Nephron (organoid): ENCODE data around the gene NTRK2.

Experiments used
- H3K27ac Mint-ChIP-seq, 3 experiments: 2 replicates each; pipeline ENCODE4 v1.8.0; 2020; ENCODE audit warnings: mixed read lengths in 3 of 3, mild to moderate bottlenecking in 2 of 3, moderate library complexity in 1 of 3
- H3K27me3 Mint-ChIP-seq: 2 replicates; pipeline ENCODE4 v1.8.0; 2021; ENCODE audit warnings: low read depth, mild to moderate bottlenecking, moderate library complexity, mixed read lengths
- H3K36me3 Mint-ChIP-seq: 2 replicates; pipeline ENCODE4 v1.8.0; 2020; ENCODE audit warnings: low read depth, mixed read lengths
- H3K4me1 Mint-ChIP-seq: 2 replicates; pipeline ENCODE4 v1.8.0; 2020; ENCODE audit warnings: mixed read lengths
- H3K4me3 Mint-ChIP-seq, 3 experiments: 2 replicates each; pipeline ENCODE4 v1.8.0; 2020; ENCODE audit warnings: mild to moderate bottlenecking in 3 of 3, mixed read lengths in 3 of 3, moderate library complexity in 2 of 3
- H3K9me3 Mint-ChIP-seq: 2 replicates; pipeline ENCODE4 v1.8.0; 2020; ENCODE audit warnings: mixed read lengths
- CTCF ChIP-seq, 3 experiments: fragments of 200-600 bp; sonication (generic); IDR thresholded peaks; one replicate each; pipeline ENCODE4 v1.5.0; 2021; ENCODE audit warnings: antibody characterized with exemption in 3 of 3; ENCODE audit not compliant: unreplicated experiment in 3 of 3

The NTRK2 gene

GRCh38 chr9:85041466-85042137 lies 372.1 kb downstream of the NTRK2 start:
- H3K4me3 Mint-ChIP-seq = no peak overlapping the region
- no peaks in the 10 kb centered on the region for H3K36me3 Mint-ChIP-seq
- H3K9me3 Mint-ChIP-seq = no peaks in the 10 kb centered on the region
- peaks cover 10% of the 10 kb centered on the region for H3K4me1 Mint-ChIP-seq
- H3K27me3 Mint-ChIP-seq = peaks cover 3% of the 10 kb centered on the region
- no peak overlapping the region for H3K27ac Mint-ChIP-seq
- TF ChIP-seq CTCF (IDR thresholded peaks at IDR 0.05; ENCODE audit: unreplicated experiment in 3 of 3) = peak in 1 of 3 experiments; percentile 18

- no peak for TF ChIP-seq CTCF (IDR thresholded peaks at IDR 0.05; ENCODE audit: unreplicated experiment in 3 of 3)
- peaks cover 10% of the 10 kb centered on the region for H3K4me1 Mint-ChIP-seq
- H3K4me3 Mint-ChIP-seq = no peak overlapping the region
- H3K9me3 Mint-ChIP-seq = no peaks in the 10 kb centered on the region
- peak overlapping the region; percentile 86 to 97 (median 92) for H3K27ac Mint-ChIP-seq
- peaks cover 3% of the 10 kb centered on the region for H3K27me3 Mint-ChIP-seq
- H3K36me3 Mint-ChIP-seq = no peaks in the 10 kb centered on the region
These were observed 373.6 kb downstream of the NTRK2 start for GRCh38 chr9:85042981-85043647.

- Mint-ChIP-seq H3K36me3 (no peaks in the 10 kb centered on the region), H3K27ac (peak overlapping the region; percentile 6 to 97 (median 51)), H3K27me3 (peaks cover under 1% of the 10 kb centered on the region), H3K4me1 (peaks cover 4% of the 10 kb centered on the region), H3K4me3 (no peak overlapping the region), H3K9me3 (no peaks in the 10 kb centered on the region)
- TF ChIP-seq CTCF (IDR thresholded peaks at IDR 0.05; ENCODE audit: unreplicated experiment in 3 of 3) = no peak
These were observed 375.7 kb downstream of the NTRK2 start for GRCh38 chr9:85045271-85045670.

GRCh38 chr9:85046475-85046874 lies 376.9 kb downstream of the NTRK2 start:
- Mint-ChIP-seq H3K36me3 (no peaks in the 10 kb centered on the region), H3K9me3 (peaks cover 6% of the 10 kb centered on the region), H3K27me3 (no peaks in the 10 kb centered on the region), H3K27ac (peak overlapping the region in 2 of 3 experiments; percentile 29 to 64), H3K4me3 (no peak overlapping the region), H3K4me1 (peaks cover 4% of the 10 kb centered on the region)
- TF ChIP-seq CTCF (IDR thresholded peaks at IDR 0.05; ENCODE audit: unreplicated experiment in 3 of 3) = no peak

- no peak for TF ChIP-seq CTCF (IDR thresholded peaks at IDR 0.05; ENCODE audit: unreplicated experiment in 3 of 3)
- H3K9me3 Mint-ChIP-seq = peaks cover 6% of the 10 kb centered on the region
- peak overlapping the region; percentile 56 to 90 (median 80) for H3K27ac Mint-ChIP-seq
- no peaks in the 10 kb centered on the region for H3K36me3 Mint-ChIP-seq
- H3K4me1 Mint-ChIP-seq = peaks cover 17% of the 10 kb centered on the region
- no peak overlapping the region for H3K4me3 Mint-ChIP-seq
- no peaks in the 10 kb centered on the region for H3K27me3 Mint-ChIP-seq
These were observed 383.8 kb downstream of the NTRK2 start for GRCh38 chr9:85053206-85053786.
